Cardiac muscle cell (in vitro differentiated cells and primary cell): ENCODE measurements around the gene ABTB2. TPM values are rescaled to one million over a fixed set of nuclear protein-coding genes. Genes with fewer than 3 reads are reported as not detected.

ENCODE experiments used
- DNase-seq, 2 donors: peaks; one replicate each; pipeline versions ENCODE4 v3.0.0 to v3.0.0-alpha.2; 2010 to 2017; ENCODE audit warnings: low read depth in 1 of 2, low spot score in 1 of 2
- H3K27ac ChIP-seq: fragments of 200-600 bp; sonication (generic); 2 replicates; pipeline ENCODE4 v1.5.1; 2016
- H3K27me3 ChIP-seq: fragments of 200-600 bp; sonication (generic); 2 replicates; pipeline ENCODE4 v1.6.0; 2016; ENCODE audit warnings: control low read depth
- H3K36me3 ChIP-seq: fragments of 200-600 bp; sonication (generic); 2 replicates; pipeline ENCODE4 v1.5.1; 2016; ENCODE audit warnings: control low read depth
- H3K4me1 ChIP-seq: fragments of 200-600 bp; sonication (generic); 2 replicates; pipeline ENCODE4 v1.8.1; 2017; ENCODE audit warnings: low read depth, mild to moderate bottlenecking, mixed run types
- H3K4me3 ChIP-seq: fragments of 200-600 bp; sonication (generic); 2 replicates; pipeline ENCODE4 v1.5.1; 2016; ENCODE audit warnings: mild to moderate bottlenecking
- H3K9me3 ChIP-seq: fragments of 200-600 bp; sonication (generic); 2 replicates; pipeline ENCODE4 v1.5.1; 2017; ENCODE audit warnings: low read depth, mild to moderate bottlenecking, control low read depth
- polyA plus RNA-seq: library from polyadenylated mRNA; unstranded; fragments of >200 nt; fragmentation: Nextera tagmentation; extraction: Ambion mirVana; gene quantifications from 2 replicates; pipeline ENCODE4 v1.2.1, GENCODE V29; 2016
- total RNA-seq: library from RNA; depleted of rRNA; stranded (reverse); fragments of >200 nt; gene quantifications from 2 replicates; pipeline ENCODE4 v1.2.3, GENCODE V29; 2016
- TF ChIP-seq, protein P1 (sequence below): IDR thresholded peaks from 2 replicates; pipeline ENCODE4 v1.5.1; 2012; ENCODE audit warnings: low read depth, mild to moderate bottlenecking, low read length

The ABTB2 gene
- total and polyA plus RNA-seq, 2 experiments from 2014 or later: 29.0 to 61.3 TPM

DNA sequence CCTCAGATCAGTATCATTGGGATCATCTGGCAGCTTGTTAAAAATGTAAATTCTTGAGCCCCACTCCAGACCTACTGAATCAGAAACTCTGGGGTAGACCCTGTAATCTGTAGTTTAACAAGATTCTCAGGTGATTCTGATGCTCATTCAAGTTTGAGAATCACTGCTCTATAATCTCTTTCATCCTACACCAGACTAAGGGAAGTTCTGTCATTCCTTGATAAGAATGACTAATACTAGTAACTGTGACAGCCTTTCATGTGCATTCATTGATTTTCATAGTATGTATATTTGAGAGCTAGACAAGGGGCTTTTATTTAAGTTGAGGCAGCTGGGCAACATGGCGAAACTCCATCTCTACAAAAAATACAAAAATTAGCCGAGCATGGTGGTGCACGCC, 222.4 kb downstream of the ABTB2 start:
- H3K4me3 ChIP-seq: no peak overlapping the region
- DNase-seq: no peak
- no peak overlapping the region for H3K27ac ChIP-seq
- H3K9me3 ChIP-seq: no peaks in the 10 kb centered on the region
- H3K4me1 ChIP-seq: peaks cover 26% of the 10 kb centered on the region
- TF ChIP-seq, protein P1, sequence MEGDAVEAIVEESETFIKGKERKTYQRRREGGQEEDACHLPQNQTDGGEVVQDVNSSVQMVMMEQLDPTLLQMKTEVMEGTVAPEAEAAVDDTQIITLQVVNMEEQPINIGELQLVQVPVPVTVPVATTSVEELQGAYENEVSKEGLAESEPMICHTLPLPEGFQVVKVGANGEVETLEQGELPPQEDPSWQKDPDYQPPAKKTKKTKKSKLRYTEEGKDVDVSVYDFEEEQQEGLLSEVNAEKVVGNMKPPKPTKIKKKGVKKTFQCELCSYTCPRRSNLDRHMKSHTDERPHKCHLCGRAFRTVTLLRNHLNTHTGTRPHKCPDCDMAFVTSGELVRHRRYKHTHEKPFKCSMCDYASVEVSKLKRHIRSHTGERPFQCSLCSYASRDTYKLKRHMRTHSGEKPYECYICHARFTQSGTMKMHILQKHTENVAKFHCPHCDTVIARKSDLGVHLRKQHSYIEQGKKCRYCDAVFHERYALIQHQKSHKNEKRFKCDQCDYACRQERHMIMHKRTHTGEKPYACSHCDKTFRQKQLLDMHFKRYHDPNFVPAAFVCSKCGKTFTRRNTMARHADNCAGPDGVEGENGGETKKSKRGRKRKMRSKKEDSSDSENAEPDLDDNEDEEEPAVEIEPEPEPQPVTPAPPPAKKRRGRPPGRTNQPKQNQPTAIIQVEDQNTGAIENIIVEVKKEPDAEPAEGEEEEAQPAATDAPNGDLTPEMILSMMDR: no peak
- peaks cover 45% of the 10 kb centered on the region for H3K36me3 ChIP-seq
- H3K27me3 ChIP-seq: no peaks in the 10 kb centered on the region

DNA sequence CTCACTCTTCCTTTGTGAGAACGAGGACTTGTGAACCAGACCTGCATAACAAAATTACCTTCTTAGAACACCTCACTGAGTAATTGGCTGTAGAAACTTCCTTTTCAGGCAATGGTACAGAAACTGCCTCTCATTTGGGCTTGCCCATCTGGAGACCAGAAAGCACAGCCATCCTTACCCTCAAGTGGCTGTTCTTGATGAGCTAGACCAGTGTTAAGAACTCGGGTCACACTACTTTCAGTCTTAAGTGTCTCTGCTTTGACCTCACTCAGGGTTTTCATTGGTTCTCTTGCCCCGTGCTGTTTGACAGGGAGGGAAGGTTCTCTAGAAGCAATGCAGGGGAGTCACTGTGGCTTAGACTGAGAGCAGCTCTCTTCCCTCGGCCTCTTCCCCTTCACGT, 223.0 kb downstream of the ABTB2 start:
- H3K4me1 ChIP-seq: peaks cover 26% of the 10 kb centered on the region
- no peak overlapping the region for H3K4me3 ChIP-seq
- DNase-seq: peak in 1 of 2 donors; percentile 30
- peaks cover 39% of the 10 kb centered on the region for H3K36me3 ChIP-seq
- no peaks in the 10 kb centered on the region for H3K27me3 ChIP-seq
- no peaks in the 10 kb centered on the region for H3K9me3 ChIP-seq
- no peak overlapping the region for H3K27ac ChIP-seq
- TF ChIP-seq, protein P1: no peak

DNA sequence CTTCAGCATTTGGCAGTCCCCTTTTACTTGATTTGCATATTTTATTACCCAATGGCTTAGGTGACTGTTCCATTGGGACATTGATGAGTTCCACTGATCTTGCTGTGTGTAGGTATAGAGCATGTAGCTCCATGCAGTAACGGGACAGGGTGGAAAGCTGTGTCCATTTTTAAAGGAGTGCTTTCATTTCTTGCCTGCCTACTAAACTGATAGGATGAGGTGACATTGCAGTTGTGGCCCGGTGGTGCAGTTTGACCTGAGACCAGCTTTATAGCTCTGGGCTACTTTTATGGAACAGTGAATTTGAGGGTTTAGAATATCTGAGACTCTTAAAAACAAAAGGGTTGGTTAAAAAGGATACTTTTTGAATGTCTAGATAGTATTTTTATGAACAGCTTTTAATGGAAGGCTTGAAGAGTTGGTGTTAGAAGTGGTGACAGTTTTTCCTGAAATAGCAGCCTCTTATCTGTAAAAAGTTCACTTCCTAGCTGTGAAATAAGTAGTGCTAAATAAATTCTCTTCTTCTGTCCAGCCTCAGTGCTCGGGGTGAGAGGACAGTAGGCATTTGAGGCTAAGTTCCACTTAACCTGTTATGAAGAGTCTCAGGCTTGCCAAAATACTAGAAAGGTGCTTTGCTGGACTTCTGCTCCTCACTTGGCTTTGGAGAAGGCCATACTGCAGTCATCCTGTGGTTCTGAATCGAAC, 225.4 kb downstream of the ABTB2 start:
- no peaks in the 10 kb centered on the region for H3K27me3 ChIP-seq
- H3K36me3 ChIP-seq: peaks cover 27% of the 10 kb centered on the region
- no peaks in the 10 kb centered on the region for H3K9me3 ChIP-seq
- peak in 1 of 2 donors; percentile 24 for DNase-seq
- TF ChIP-seq, protein P1: no peak
- H3K4me3 ChIP-seq: no peak overlapping the region
- H3K4me1 ChIP-seq: peaks cover 26% of the 10 kb centered on the region
- H3K27ac ChIP-seq: peak overlapping the region; percentile 67

DNA sequence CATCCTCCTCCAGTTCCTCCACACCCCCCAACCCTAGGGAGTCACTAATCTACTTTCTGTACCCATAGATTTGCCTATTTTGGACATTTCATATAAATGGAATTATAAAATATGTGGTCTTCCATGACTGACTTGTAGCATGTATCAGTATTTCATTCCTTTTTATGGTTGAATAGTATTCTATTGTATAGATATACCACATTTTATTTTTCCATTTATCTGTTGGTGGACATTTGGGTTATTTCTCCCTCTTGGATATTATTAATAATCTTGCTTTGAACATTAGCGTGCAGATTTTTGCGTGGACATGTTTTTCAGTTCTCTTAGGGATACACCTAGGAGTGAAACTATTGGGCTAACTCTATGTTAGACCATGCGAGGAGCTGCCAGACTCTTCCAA, 229.0 kb downstream of the ABTB2 start:
- peaks cover 25% of the 10 kb centered on the region for H3K36me3 ChIP-seq
- TF ChIP-seq, protein P1: no peak

DNA sequence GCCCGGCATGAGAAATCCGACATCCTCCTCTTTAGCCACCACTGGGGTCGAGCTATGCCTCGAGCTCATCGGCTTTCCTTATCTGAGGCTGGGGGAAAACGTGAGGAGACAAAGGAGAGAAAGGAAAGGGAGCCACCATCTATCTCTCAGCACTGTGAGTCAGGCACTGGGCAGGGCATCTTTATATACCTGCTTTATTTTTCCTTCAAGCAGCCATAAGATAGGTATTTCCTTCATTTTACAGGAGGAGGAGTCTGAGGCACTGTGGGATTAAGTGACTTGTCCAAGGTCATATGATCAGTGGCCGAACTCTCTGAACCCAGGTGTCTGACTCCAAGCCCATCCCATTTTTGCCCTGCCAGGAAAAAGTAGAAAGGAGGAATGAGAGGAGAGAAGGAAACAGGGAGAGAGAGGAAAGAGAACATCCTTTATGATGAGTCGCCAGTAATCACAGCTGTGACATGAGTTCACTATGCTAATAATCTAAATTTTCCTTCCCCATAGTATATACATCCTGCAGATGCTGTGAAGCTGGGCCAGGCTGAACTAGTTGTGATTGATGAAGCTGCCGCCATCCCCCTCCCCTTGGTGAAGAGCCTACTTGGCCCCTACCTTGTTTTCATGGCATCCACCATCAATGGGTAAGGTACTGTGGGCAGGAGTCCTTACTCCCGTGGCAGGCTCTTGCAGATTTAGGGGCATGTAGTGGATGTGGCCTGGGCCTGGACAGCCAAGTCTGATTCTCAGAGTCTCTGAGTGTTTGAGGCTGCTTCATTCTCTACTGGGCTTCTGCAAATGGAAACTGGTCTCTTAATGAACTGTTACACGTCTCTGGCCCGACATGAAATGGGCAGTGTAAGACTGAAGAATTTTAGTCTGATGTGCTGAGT, 230.6 kb downstream of the ABTB2 start:
- Histone ChIP-seq H3K4me3 (no peak overlapping the region), H3K27ac (no peak overlapping the region), H3K9me3 (no peaks in the 10 kb centered on the region), H3K4me1 (peaks cover 12% of the 10 kb centered on the region), H3K27me3 (no peaks in the 10 kb centered on the region), H3K36me3 (peaks cover 36% of the 10 kb centered on the region)
- DNase-seq: no peak
- TF ChIP-seq, protein P1: no peak

More for the DNA sequence above, 229.0 kb downstream of the ABTB2 start:
- Histone ChIP-seq H3K27ac (no peak overlapping the region), H3K9me3 (no peaks in the 10 kb centered on the region), H3K4me1 (peaks cover 26% of the 10 kb centered on the region), H3K27me3 (no peaks in the 10 kb centered on the region), H3K4me3 (no peak overlapping the region)
- no peak for DNase-seq
